Measurements from ENCODE around the gene AIP. TPM values are rescaled to one million over a fixed set of nuclear protein-coding genes. Genes with fewer than 3 reads are reported as not detected.
A peak's percentile ranks its signal among the peaks of the same experiment; 100 is the strongest.

AIP gene
- total RNA-seq, 2 donors from 2014 or later, result 64.8 to 76.9 TPM

DNA sequence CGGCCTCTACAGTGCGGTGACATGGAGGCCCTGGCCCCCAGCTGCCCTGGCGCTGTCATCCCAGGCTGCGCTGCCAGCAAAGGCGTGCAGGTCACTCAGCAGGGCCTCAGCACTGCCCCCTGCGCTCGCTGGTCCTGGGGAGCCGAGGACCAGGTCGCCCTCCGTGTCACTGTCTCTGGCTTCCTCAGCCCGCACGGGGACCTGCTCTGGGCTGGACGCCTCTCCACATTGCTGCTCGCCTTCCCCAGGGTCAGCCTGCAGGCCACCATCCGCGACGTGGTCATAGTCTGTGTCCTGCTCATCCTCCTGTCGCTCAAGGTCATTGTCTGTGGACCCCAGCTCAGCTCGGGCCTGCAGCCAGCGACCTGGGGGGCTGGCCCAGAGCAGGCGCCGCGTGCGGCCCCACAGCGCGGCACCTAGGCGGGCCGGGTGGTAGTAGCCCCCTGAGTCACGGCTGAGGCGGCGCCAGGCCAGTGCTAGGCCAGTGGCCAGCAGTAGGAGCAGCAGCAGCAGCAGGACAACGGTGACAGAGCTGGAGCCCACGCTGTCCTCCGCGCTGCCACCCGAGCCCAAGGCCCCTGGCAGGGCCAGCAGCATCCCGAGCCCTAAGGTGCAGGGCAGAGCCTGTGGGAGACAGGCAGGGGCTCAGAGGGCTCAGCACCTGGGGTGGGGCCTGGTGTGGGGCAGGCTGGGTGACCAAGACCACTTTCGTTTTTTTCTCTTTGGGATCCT is 46.9 kb upstream of the AIP start:
- H3K36me3 ChIP-seq, result peaks cover 42% of the 10 kb centered on the region

DNA sequence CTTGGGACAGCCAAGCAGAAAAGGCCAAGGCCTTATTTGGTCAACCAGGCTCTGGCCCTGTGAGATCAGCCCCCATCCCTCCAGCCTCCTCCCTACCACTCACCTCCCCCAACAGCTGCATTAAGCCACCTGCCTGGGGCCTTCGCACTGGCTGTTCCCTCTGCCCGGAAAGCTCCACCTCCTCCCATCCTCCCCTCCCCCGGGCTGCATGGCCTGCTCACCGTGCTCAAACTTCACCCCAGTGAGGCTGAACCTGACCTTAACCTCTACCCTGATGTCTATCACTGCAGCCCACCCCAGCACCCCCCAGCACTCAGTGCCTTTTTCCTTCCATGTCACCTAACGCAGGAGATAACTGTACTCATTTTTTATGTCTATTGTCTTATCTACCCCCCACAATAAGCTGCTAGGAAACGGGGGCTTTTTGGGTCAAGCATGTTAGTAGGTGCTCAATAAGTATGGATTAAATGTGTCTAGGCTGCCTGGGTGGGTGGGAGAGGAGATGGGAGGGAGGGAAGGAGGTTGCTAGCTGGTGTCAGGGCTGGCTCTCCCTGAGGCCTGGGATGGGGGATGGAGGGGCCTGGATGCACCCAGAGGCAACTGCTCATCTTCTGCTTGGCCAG is 46.3 kb upstream of the AIP start:
- Histone ChIP-seq H3K27me3 (replicated peaks; ENCODE audit: insufficient read depth) (no peaks in the 10 kb centered on the region), H3K9me3 (no peaks in the 10 kb centered on the region), H3K27ac (peak overlapping the region in 1 of 2 donors; percentile 41), H3K36me3 (peaks cover 36% of the 10 kb centered on the region), H3K4me3 (peak overlapping the region; percentile 45), H3K4me1 (ENCODE audit: control insufficient read depth in 1 of 2, low read depth in 2 of 2) (peaks cover 6 to 25% of the 10 kb centered on the region in 2 donors)
- no peak for DNase-seq (ENCODE audit: low spot score)
- no peak for ATAC-seq (ENCODE audit: insufficient number of reproducible peaks, low FRiP score, low read depth)
- TF ChIP-seq, protein P1, sequence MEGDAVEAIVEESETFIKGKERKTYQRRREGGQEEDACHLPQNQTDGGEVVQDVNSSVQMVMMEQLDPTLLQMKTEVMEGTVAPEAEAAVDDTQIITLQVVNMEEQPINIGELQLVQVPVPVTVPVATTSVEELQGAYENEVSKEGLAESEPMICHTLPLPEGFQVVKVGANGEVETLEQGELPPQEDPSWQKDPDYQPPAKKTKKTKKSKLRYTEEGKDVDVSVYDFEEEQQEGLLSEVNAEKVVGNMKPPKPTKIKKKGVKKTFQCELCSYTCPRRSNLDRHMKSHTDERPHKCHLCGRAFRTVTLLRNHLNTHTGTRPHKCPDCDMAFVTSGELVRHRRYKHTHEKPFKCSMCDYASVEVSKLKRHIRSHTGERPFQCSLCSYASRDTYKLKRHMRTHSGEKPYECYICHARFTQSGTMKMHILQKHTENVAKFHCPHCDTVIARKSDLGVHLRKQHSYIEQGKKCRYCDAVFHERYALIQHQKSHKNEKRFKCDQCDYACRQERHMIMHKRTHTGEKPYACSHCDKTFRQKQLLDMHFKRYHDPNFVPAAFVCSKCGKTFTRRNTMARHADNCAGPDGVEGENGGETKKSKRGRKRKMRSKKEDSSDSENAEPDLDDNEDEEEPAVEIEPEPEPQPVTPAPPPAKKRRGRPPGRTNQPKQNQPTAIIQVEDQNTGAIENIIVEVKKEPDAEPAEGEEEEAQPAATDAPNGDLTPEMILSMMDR (IDR thresholded peaks at IDR 0.05), result no peak

More for the DNA sequence above, 46.9 kb upstream of the AIP start:
- no peak for DNase-seq (ENCODE audit: low spot score)
- no peaks in the 10 kb centered on the region for H3K9me3 ChIP-seq
- H3K4me3 ChIP-seq, result peak overlapping the region; percentile 14
- peak overlapping the region in 1 of 2 donors; percentile 41 for H3K27ac ChIP-seq
- H3K27me3 ChIP-seq (replicated peaks; ENCODE audit: insufficient read depth), result no peaks in the 10 kb centered on the region
- peaks cover 6 to 25% of the 10 kb centered on the region in 2 donors for H3K4me1 ChIP-seq (ENCODE audit: control insufficient read depth in 1 of 2, low read depth in 2 of 2)
- TF ChIP-seq, protein P1 (IDR thresholded peaks at IDR 0.05), result no peak
- ATAC-seq (ENCODE audit: insufficient number of reproducible peaks, low FRiP score, low read depth), result no peak

DNA sequence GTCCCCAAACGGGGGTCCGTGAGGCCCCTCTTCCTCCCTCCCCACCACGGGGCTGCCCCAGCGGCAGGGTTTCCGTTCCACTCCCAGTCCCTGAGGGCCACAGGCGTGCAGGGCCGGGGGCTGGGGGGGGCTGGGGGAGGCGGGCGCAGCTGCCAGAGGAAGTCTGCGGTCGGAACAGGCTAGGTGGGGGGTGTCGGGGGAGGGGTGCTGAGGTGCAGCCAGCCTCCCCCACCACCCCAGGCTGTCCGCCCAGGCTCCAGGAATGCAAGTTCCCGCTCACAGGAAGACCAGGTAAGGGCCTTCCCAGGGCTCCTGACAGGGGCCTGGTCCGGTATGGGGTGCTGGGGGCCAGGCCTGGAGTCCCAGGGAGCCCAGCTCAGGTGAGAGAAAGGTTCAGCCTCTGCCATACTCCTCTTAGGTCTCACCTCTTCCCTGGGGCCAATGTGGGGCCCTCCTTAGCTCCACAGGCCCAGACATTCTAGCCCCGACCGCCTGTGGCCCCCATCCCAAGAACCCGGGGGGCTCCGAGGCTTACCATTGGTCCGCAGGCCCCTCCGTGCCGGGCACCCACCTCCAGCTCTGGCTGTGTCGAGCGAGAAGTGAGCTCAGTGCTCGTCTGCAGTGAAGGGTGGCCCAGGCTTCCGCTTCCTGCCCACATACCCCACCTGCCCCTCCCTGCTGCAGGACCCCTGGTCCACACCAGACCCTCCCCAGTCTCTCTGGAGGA is 45.6 kb upstream of the AIP start, which contains the start of gene PTPRCAP:
TSS of gene PTPRCAP (minus strand) at position 601 of the 727 bp plus-strand sequence. CDS start at position 538, 63 bp downstream.
- no peaks in the 10 kb centered on the region for H3K9me3 ChIP-seq
- H3K4me1 ChIP-seq (ENCODE audit: control insufficient read depth in 1 of 2, low read depth in 2 of 2), result peaks cover 7 to 28% of the 10 kb centered on the region in 2 donors
- H3K27ac ChIP-seq, result no peak within 1 kb of the TSS
- H3K36me3 ChIP-seq, result peaks cover 34% of the 10 kb centered on the region
- TF ChIP-seq, protein P1 (IDR thresholded peaks at IDR 0.05), result no peak
- H3K4me3 ChIP-seq, result peak within 1 kb of the TSS; percentile 45
- ATAC-seq (ENCODE audit: insufficient number of reproducible peaks, low FRiP score, low read depth) (no peak), DNase-seq (ENCODE audit: low spot score) (no peak)
- H3K27me3 ChIP-seq (replicated peaks; ENCODE audit: insufficient read depth), result no peaks in the 10 kb centered on the region

DNA sequence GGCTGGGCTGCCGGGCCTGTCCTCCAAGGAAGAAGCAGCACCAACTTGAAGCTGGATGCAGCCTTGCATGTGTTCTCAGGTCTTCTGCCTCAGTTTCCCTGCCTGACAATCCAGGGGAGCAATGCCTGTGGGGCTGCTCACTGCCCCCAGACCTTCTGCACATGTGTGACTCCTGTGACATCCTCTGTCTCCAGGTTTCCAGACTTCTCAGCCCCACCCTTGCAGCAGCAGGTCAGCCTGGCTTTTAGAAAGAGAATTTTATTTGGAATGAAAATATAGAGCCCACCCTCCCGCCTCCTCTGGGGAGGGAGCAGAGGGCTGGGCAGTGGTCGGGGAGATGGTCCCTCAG is 45.0 kb upstream of the AIP start:
- ATAC-seq (ENCODE audit: insufficient number of reproducible peaks, low FRiP score, low read depth) (no peak), DNase-seq (ENCODE audit: low spot score) (no peak)
- Histone ChIP-seq H3K9me3 (no peaks in the 10 kb centered on the region), H3K4me3 (peak overlapping the region; percentile 45), H3K36me3 (peaks cover 29% of the 10 kb centered on the region), H3K4me1 (ENCODE audit: control insufficient read depth in 1 of 2, low read depth in 2 of 2) (peaks cover 12 to 33% of the 10 kb centered on the region in 2 donors), H3K27ac (no peak overlapping the region), H3K27me3 (replicated peaks; ENCODE audit: insufficient read depth) (no peaks in the 10 kb centered on the region)
- TF ChIP-seq, protein P1 (IDR thresholded peaks at IDR 0.05), result no peak
